A549 (cell line): ENCODE data around the gene DDIT4. TPM values are rescaled to one million over a fixed set of nuclear protein-coding genes. Genes with fewer than 3 reads are reported as not detected.
A peak's percentile ranks its signal among the peaks of the same experiment; 100 is the strongest.

Source experiments
- ATAC-seq, 2 experiments: fragments of 200-7000 bp in 1 of 2; fragments of >200 bp in 1 of 2; cut with Nextera tagmentation in 1 of 2; cut with Tn5 transposase in 1 of 2; 3 replicates each; pipeline versions ENCODE4 v1.8.0 to v1.9.1; 2018 to 2020; ENCODE audit warnings: mild to moderate bottlenecking in 1 of 2, moderate library complexity in 1 of 2
- CTCF ChIA-PET: fragments of 300-600 bp; sonication (Branson Sonifier 250); formaldehyde crosslinking; extraction: SDS; loops from one replicate; lab custom pipeline; 2021; ENCODE audit warnings: antibody characterized with exemption, inconsistent platforms; lab: Yijun Ruan, JAX
- POLR2A ChIA-PET: fragments of 350-600 bp; formaldehyde crosslinking; extraction: SDS; loops from one replicate; lab custom pipeline; 2021; ENCODE audit warnings: antibody characterized with exemption, inconsistent platforms; lab: Yijun Ruan, JAX
- DNase-seq, 2 experiments: peaks; one replicate each; pipeline versions ENCODE4 v3.0.0 to v3.0.0-alpha.2; 2011 to 2016; ENCODE audit warnings: low read depth in 1 of 2, low spot score in 1 of 2
- FAIRE-seq: peaks from 2 replicates; lab custom pipeline; 2011; peaks lifted over from hg19 to GRCh38; lab: Jason Lieb, UNC
- H3K27ac ChIP-seq, 2 experiments: fragments of >200 bp; sonication (Bioruptor Twin); formaldehyde crosslinking; 3 replicates each; pipeline ENCODE4 v1.5.1; 2016 to 2017
- H3K4me1 ChIP-seq: fragments of >200 bp; sonication (Bioruptor Twin); formaldehyde crosslinking; 3 replicates; pipeline ENCODE4 v1.6.1; 2016
- H3K4me2 ChIP-seq: fragments of >200 bp; sonication (Bioruptor Twin); formaldehyde crosslinking; 3 replicates; pipeline ENCODE4 v1.6.1; 2016
- H3K4me3 ChIP-seq: fragments of >200 bp; sonication (Bioruptor Twin); formaldehyde crosslinking; 3 replicates; pipeline ENCODE4 v1.5.1; 2016
- H3K9me3 ChIP-seq: fragments of >200 bp; sonication (Bioruptor Twin); formaldehyde crosslinking; 3 replicates; pipeline ENCODE4 v1.6.1; 2016
- CBX2 ChIP-seq: fragments of 200-600 bp; sonication (generic); IDR thresholded peaks from 2 replicates; pipeline ENCODE4 v1.6.1; 2016; ENCODE audit warnings: low read depth, mild to moderate bottlenecking, borderline replicate concordance
- FOSB ChIP-seq: fragments of 250-450 bp; sonication (Bioruptor Pico); IDR thresholded peaks from 2 replicates; pipeline ENCODE4 v1.5.0; 2020; ENCODE audit warnings: mild to moderate bottlenecking, moderate library complexity
- FOSL2 ChIP-seq, 2 experiments: fragments of 450-650 bp in 1 of 2; fragments of >200 bp in 1 of 2; sonication (Bioruptor Twin) in 1 of 2; formaldehyde crosslinking; IDR thresholded peaks; 2 replicates each; pipeline versions ENCODE4 v1.5.0 to v1.6.1; 2016 to 2020; ENCODE audit warnings: mild to moderate bottlenecking in 1 of 2, moderate library complexity in 1 of 2
- HEYL ChIP-seq: fragments of 250-450 bp; sonication (Bioruptor Pico); IDR thresholded peaks from 2 replicates; pipeline ENCODE4 v1.8.0; 2021; ENCODE audit warnings: mild to moderate bottlenecking, moderate library complexity
- JUNB ChIP-seq: fragments of >200 bp; sonication (Bioruptor Twin); formaldehyde crosslinking; IDR thresholded peaks from 2 replicates; pipeline ENCODE4 v1.6.1; 2016
- KDM5A ChIP-seq: fragments of 200-600 bp; sonication (generic); IDR thresholded peaks from 2 replicates; pipeline ENCODE4 v1.6.1; 2016; ENCODE audit warnings: antibody characterized with exemption, mild to moderate bottlenecking
- MAFK ChIP-seq: fragments of 450-650 bp; IDR thresholded peaks from 2 replicates; pipeline ENCODE4 v1.6.1; 2014; ENCODE audit not compliant: partially characterized antibody
- NFE2L2 ChIP-seq: fragments of 150-350 bp; conservative IDR thresholded peaks from 2 replicates; pipeline ENCODE4 v1.6.1; 2014; ENCODE audit warnings: low read length
- NPAS2 ChIP-seq: fragments of 250-450 bp; sonication (Bioruptor Pico); IDR thresholded peaks from 2 replicates; pipeline ENCODE4 v1.8.0; 2022; ENCODE audit warnings: mild to moderate bottlenecking, moderate library complexity, borderline replicate concordance
- NR3C1 ChIP-seq: fragments of >200 bp; sonication (Bioruptor Twin); formaldehyde crosslinking; IDR thresholded peaks from 3 replicates; pipeline ENCODE4 v1.6.1; 2017
- POLR2A ChIP-seq: IDR thresholded peaks from 2 replicates; pipeline ENCODE4 v1.6.1; 2012; ENCODE audit warnings: mild to moderate bottlenecking, low read length
- ZNF302 ChIP-seq: fragments of 250-450 bp; sonication (Bioruptor Pico); IDR thresholded peaks from 2 replicates; pipeline ENCODE4 v1.9.0; 2021; ENCODE audit warnings: inconsistent platforms, mild to moderate bottlenecking, moderate library complexity
- ZSCAN20 ChIP-seq: fragments of 250-450 bp; sonication (Bioruptor Pico); IDR thresholded peaks from 2 replicates; pipeline ENCODE4 v1.8.0; 2022; ENCODE audit warnings: mild to moderate bottlenecking, moderate library complexity
- WGBS: methylation state at CpG from one replicate; pipeline ENCODE4 v1.1.6; 2017; ENCODE audit errors: missing lambda C conversion rate; 5-methylcytosine and 5-hydroxymethylcytosine counted together
- polyA plus RNA-seq, 4 experiments: library from polyadenylated mRNA; depleted of rRNA in 3 of 4; stranded (reverse); fragments of >200 nt; fragmentation: RNase III in 1 of 4; extraction: RNeasy Plus Mini Kit Qiagen cat#74134 plus additional on column Dnase treatment in 1 of 4; gene quantifications; 2 replicates in 3 of 4; 3 replicates in 1 of 4; pipeline ENCODE4 v1.2.3, GENCODE V29; 2011 to 2017
- TF ChIP-seq, protein P1 (sequence below): IDR thresholded peaks from 2 replicates; pipeline ENCODE4 v1.6.1; 2012
- TF ChIP-seq, protein P2 (sequence below): fragments of 150-350 bp; IDR thresholded peaks from 2 replicates; pipeline ENCODE4 v1.6.1; 2014; ENCODE audit warnings: low read depth, mild to moderate bottlenecking, low read length
- TF ChIP-seq, protein P3 (sequence below): fragments of 250-450 bp; sonication (Bioruptor Pico); IDR thresholded peaks from 2 replicates; pipeline ENCODE4 v1.5.0; 2021; ENCODE audit warnings: mild to moderate bottlenecking, moderate library complexity, borderline replicate concordance
- TF ChIP-seq, protein P4 (sequence below): fragments of 450-650 bp; IDR thresholded peaks from 2 replicates; pipeline ENCODE4 v1.6.1; 2014; ENCODE audit warnings: antibody characterized with exemption
- TF ChIP-seq, protein P5 (sequence below): fragments of 200-600 bp; sonication (generic); IDR thresholded peaks from 2 replicates; pipeline ENCODE4 v1.6.1; 2016; ENCODE audit warnings: antibody characterized with exemption, mild to moderate bottlenecking, moderate library complexity

Gene DDIT4
- polyA plus RNA-seq, 2 of the 4 experiments (the other 2 are of a cell fraction): 239 to 392 TPM

DNA sequence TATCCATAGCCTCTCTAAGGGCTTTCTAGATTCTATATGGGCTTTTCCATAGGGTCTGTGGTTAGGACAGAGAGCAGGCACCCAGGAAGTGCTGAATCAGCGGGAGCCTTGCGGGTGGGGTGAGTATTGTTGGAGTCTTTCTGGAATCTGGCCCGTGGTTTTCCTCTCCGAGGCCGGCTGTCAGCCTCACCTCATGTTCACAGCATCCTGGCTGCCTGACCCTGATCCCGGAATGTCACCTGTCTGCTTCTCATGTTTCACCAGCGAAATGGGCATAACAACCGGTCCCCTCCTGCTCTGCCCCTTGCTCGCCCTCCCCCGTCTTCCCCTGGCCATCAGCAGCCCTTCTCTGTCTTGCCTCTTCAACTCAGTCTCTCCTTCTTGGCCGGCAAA lies 36.5 kb downstream of the DDIT4 start:
- 81% methylated on average over 11 of the region's 11 CpGs for WGBS
- H3K9me3 ChIP-seq: no peaks in the 10 kb centered on the region
- no peak overlapping the region for H3K4me3 ChIP-seq
- DNase-seq: no peak
- peaks cover 63% of the 10 kb centered on the region for H3K4me1 ChIP-seq
- H3K4me2 ChIP-seq: peak overlapping the region; percentile 4; the same call in 1 of the 3 replicates
- H3K27ac ChIP-seq: peak overlapping the region; percentile 90 to 98
- CTCF ChIA-PET: no interaction called here
- no peak for ATAC-seq
- TF ChIP-seq FOSB (CRISPR knock-in tag): no peak
- no peak for TF ChIP-seq HEYL (CRISPR knock-in tag)
- peak; percentile 89 for TF ChIP-seq MAFK
- no peak for TF ChIP-seq NFE2L2
- POLR2A ChIA-PET: interaction anchor here (3.6 kb wide), 1 partner anchor 13 kb away, joined by 10 read pairs; no protein-coding TSS in a partner anchor
- no peak for FAIRE-seq

DNA sequence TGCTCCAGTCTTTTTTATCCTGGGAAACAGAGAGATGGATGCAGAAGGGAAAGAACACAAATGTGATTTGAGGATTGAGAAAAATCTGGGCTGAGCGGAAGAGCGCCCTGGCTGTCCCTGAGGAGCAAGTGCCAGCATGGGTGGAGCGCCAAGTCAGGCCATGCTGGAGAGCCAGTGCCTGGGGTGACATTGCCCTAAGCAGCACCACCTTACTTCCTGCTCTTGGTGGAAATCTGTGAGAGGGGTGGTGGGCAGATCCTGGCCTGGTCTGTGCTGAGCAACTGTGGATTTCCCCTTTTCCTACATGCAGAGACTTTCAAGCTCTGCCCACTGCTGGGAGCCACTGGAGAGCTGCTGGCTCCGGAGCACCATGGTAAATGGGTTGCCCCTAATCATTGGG lies 36.9 kb downstream of the DDIT4 start:
- ChIA-PET POLR2A (interaction anchor here (3.6 kb wide), 1 partner anchor 13 kb away, joined by 10 read pairs; no protein-coding TSS in a partner anchor), CTCF (interaction anchor here (1.5 kb wide), 1 partner anchor 27 kb away, joined by 7 read pairs; no protein-coding TSS in a partner anchor)
- TF ChIP-seq HEYL (CRISPR knock-in tag): no peak
- TF ChIP-seq JUNB: no peak
- TF ChIP-seq, protein P1, sequence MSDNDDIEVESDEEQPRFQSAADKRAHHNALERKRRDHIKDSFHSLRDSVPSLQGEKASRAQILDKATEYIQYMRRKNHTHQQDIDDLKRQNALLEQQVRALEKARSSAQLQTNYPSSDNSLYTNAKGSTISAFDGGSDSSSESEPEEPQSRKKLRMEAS: no peak
- no peak for TF ChIP-seq NPAS2 (CRISPR knock-in tag)
- no peak for TF ChIP-seq KDM5A
- TF ChIP-seq, protein P2, sequence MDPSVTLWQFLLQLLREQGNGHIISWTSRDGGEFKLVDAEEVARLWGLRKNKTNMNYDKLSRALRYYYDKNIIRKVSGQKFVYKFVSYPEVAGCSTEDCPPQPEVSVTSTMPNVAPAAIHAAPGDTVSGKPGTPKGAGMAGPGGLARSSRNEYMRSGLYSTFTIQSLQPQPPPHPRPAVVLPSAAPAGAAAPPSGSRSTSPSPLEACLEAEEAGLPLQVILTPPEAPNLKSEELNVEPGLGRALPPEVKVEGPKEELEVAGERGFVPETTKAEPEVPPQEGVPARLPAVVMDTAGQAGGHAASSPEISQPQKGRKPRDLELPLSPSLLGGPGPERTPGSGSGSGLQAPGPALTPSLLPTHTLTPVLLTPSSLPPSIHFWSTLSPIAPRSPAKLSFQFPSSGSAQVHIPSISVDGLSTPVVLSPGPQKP: no peak
- TF ChIP-seq POLR2A: no peak
- TF ChIP-seq, protein P3, sequence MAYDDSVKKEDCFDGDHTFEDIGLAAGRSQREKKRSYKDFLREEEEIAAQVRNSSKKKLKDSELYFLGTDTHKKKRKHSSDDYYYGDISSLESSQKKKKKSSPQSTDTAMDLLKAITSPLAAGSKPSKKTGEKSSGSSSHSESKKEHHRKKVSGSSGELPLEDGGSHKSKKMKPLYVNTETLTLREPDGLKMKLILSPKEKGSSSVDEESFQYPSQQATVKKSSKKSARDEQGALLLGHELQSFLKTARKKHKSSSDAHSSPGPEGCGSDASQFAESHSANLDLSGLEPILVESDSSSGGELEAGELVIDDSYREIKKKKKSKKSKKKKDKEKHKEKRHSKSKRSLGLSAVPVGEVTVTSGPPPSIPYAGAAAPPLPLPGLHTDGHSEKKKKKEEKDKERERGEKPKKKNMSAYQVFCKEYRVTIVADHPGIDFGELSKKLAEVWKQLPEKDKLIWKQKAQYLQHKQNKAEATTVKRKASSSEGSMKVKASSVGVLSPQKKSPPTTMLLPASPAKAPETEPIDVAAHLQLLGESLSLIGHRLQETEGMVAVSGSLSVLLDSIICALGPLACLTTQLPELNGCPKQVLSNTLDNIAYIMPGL (CRISPR knock-in tag): no peak
- TF ChIP-seq, protein P4, sequence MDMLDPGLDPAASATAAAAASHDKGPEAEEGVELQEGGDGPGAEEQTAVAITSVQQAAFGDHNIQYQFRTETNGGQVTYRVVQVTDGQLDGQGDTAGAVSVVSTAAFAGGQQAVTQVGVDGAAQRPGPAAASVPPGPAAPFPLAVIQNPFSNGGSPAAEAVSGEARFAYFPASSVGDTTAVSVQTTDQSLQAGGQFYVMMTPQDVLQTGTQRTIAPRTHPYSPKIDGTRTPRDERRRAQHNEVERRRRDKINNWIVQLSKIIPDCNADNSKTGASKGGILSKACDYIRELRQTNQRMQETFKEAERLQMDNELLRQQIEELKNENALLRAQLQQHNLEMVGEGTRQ: no peak
- no peak for TF ChIP-seq NR3C1
- TF ChIP-seq, protein P5, sequence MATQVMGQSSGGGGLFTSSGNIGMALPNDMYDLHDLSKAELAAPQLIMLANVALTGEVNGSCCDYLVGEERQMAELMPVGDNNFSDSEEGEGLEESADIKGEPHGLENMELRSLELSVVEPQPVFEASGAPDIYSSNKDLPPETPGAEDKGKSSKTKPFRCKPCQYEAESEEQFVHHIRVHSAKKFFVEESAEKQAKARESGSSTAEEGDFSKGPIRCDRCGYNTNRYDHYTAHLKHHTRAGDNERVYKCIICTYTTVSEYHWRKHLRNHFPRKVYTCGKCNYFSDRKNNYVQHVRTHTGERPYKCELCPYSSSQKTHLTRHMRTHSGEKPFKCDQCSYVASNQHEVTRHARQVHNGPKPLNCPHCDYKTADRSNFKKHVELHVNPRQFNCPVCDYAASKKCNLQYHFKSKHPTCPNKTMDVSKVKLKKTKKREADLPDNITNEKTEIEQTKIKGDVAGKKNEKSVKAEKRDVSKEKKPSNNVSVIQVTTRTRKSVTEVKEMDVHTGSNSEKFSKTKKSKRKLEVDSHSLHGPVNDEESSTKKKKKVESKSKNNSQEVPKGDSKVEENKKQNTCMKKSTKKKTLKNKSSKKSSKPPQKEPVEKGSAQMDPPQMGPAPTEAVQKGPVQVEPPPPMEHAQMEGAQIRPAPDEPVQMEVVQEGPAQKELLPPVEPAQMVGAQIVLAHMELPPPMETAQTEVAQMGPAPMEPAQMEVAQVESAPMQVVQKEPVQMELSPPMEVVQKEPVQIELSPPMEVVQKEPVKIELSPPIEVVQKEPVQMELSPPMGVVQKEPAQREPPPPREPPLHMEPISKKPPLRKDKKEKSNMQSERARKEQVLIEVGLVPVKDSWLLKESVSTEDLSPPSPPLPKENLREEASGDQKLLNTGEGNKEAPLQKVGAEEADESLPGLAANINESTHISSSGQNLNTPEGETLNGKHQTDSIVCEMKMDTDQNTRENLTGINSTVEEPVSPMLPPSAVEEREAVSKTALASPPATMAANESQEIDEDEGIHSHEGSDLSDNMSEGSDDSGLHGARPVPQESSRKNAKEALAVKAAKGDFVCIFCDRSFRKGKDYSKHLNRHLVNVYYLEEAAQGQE: no peak
- no peak for TF ChIP-seq ZNF302 (CRISPR knock-in tag)
- no peak for TF ChIP-seq ZSCAN20
- TF ChIP-seq FOSL2 (IDR thresholded peaks at IDR 0.05): no peak
- TF ChIP-seq FOSL2 (CRISPR knock-in tag; IDR thresholded peaks at IDR 0.05): no peak
- no peak for TF ChIP-seq CBX2
- H3K9me3 ChIP-seq: no peaks in the 10 kb centered on the region
- DNase-seq (no peak), FAIRE-seq (no peak), ATAC-seq (peak in 1 of 2 experiments; percentile 29; a peak in 3 of 6 replicates)
- H3K4me3 ChIP-seq: no peak overlapping the region
- WGBS: 87% methylated on average over 4 of the region's 4 CpGs
- peak overlapping the region; percentile 4; the same call in 1 of the 3 replicates for H3K4me2 ChIP-seq
- peaks cover 63% of the 10 kb centered on the region for H3K4me1 ChIP-seq
- peak overlapping the region; percentile 90 to 98 for H3K27ac ChIP-seq
